Tongue (tissue), 2 donors: ENCODE data around the gene ZNF664. TPM values are rescaled to one million over a fixed set of nuclear protein-coding genes. Genes with fewer than 3 reads are reported as not detected.
"Not testable (repeated sequence)": the region's sequence is repeated elsewhere in the genome, so short reads cannot be mapped to it uniquely, and the experiment has no call there.

Source experiments
- DNase-seq: peaks from one replicate; pipeline ENCODE4 v3.0.0-alpha.2; 2015
- total RNA-seq: library from RNA; depleted of rRNA; stranded (reverse); fragments of >200 nt; gene quantifications from one replicate; pipeline ENCODE4 v1.2.3, GENCODE V29; 2014

Gene ZNF664
- total RNA-seq, 1 donor from 2014 or later, result 55.4 TPM

DNA sequence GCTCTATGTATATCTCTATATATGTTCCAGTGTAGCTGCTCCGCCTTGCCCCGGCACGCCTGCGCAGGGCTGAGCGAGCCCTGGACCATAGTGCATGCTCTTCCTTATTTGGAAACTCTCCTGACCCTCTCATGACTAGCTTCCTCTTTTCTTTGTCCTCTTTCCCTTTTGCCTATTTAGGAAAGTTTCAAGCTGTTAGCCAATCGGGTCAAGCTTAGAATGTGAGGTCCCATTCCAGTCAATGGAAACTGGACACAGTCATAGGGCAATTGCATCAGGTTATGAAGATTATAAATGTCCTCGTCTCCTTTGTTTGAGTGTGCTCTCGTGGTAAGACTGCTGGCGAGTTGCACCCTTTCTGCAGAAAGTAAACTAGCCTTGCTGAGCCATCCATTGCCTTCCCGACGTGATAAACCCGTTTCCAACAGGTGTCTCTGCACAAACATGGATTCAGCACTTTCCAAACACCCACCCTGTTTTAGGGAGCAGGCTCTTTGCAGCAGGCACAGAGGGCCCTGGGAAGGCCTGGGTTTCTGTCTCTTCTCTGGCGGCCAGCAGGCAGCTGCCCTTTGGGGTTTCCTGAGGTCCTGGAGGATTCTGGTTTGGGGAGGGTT lies 31.3 kb upstream of the ZNF664 start:
- no peak for DNase-seq

- DNase-seq, result no peak
Measured at GRCh38 chr12:123942238-123942653, 30.8 kb upstream of the ZNF664 start.

DNA sequence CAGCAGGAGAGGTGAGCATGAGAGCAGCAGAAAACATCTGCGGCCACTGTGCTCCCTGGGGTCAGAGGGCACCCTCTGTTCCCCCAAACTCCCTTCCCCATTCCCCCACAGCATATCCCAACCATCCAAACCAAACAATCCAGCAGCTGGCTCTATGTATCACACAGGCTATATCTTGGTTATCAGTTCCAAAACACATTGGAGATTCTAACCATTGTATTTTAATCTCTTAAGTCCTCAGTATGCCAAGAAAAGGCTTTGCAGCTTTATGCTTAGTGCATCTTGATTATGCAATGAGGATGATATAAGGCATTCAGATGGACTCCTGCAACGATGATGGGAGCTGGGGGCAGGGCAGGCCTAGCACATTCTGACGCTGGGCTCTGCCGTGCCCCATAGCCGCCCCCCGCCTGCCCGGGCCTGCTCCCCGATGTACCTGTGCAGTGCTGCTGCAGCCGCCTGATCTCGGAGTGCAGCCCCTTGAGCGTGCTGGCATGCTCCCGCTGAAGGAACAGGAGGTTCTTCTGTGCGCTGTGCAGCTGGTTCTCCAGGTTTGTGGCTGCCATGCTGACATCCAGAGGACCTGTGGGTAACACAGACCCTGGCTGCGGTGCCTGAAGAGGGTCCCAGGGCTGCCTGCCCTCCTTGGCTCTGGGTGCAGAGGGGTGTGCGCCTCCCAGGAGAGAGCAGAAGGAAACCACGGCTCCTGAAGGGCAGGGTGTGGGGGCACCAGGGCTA lies 29.9 kb upstream of the ZNF664 start:
- no peak for DNase-seq

GRCh38 chr12:123943816-123944215 lies 29.2 kb upstream of the ZNF664 start:
- DNase-seq, result peak; percentile 38

GRCh38 chr12:123944696-123945095 lies 28.3 kb upstream of the ZNF664 start:
- DNase-seq, result no peak

- no peak for DNase-seq
Measured at GRCh38 chr12:123945287-123946151, 27.5 kb upstream of the ZNF664 start.

DNA sequence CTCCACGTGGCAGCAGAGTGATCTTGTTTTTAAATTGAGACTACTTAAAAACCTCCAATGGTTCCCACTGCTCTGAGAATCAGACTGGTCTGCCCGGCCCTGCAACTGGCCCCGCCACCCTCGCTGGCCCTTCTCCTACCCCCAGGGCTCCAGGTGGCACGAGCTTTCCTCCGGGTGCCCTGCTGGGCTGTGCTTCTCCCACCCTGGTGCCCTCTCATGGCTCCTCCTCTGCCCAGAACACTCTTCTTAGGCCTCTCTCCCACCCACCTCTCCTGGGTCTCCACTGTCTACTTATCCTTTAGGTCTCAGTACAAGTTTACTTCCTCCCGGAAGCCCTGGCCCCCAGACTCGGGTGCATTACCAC lies 26.9 kb upstream of the ZNF664 start:
- no peak for DNase-seq

GRCh38 chr12:123946516-123947505 lies 26.2 kb upstream of the ZNF664 start:
- not testable (repeated sequence) for DNase-seq

DNA sequence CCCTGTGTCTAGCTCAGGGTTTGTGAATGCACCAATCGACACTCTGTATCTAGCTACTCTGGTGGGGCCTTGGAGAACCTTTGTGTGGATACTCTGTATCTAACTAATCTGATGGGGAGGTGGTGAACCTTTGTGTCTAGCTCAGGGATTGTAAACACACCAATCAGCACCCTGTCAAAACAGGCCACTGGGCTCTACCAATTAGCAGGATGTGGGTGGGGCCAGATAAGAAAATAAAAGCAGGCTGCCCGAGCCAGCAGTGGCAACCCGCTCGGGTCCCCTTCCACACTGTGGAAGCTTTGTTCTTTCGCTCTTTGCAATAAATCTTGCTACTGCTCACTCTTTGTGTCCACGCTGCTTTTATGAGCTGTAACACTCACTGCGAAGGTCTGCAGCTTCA lies 25.5 kb upstream of the ZNF664 start:
- not testable (repeated sequence) for DNase-seq

GRCh38 chr12:123948401-123948795 lies 24.6 kb upstream of the ZNF664 start:
- peak; percentile 52 for DNase-seq

DNA sequence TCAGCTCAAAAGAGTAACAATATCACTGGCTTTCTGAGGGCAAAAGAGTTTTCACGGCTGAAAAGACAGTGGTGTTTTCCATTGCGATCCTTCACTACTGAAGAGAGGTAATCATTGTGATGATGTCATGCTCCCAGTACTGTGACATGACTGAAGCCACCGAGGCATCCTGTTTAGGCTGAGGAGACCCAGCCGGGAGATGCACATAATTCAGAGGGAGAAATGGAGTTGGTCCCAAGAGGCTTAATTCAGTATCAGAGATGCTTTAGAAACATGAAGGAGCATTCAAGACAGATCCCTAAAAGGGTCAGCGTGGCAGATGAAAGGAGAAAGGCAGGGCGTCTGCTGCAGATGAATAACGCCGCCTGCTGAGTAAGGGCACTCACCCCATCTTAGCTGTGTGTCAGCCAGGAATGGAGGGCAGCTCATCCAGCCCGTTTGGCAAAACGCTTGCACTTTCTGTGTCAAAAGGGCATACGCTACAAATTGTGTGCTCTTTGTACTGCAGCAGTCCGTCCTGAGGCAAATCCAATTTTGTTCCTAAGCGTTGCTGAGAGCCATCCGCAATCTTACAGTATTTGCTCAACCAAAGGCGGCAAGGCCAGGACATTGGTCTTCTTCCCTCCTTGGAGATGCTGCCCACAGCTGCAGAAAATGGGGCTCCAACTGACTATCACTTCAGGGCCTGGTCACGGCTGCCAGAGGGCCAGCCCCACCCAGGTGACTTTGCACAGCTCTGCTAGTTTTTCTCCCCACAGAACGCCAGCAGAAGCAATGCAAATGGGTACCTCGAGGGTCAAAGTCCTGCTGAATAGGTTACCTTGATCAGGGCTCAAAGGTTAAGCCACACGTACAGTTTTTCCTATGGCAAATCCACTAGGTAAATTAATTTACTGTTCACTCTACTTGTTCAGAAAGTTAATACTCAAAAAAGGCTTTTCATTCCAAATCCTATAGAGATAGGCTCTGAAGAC lies 23.9 kb upstream of the ZNF664 start:
- no peak for DNase-seq

GRCh38 chr12:123949770-123950165 lies 23.2 kb upstream of the ZNF664 start:
- no peak for DNase-seq

GRCh38 chr12:123950476-123951349 lies 22.3 kb upstream of the ZNF664 start:
- DNase-seq, result no peak

DNA sequence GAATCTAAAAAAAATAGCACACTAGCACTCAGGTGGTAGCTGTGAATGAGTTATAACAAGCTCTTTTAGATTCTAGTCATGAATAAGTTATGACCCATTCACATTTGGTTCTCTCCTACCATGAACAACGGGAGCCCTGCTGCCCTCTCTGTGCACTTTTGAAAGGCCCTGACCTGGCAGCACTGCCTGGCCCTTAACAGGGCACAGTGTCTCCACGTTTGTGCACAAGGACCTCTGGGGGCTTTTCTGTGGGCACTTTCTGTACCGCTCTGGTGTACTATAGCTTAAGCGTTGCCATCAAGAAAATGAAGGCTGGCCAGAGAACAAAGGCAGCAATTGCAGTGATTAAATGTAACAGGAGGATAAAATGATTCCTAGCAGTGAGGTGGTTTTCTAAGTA lies 21.5 kb upstream of the ZNF664 start:
- no peak for DNase-seq

DNA sequence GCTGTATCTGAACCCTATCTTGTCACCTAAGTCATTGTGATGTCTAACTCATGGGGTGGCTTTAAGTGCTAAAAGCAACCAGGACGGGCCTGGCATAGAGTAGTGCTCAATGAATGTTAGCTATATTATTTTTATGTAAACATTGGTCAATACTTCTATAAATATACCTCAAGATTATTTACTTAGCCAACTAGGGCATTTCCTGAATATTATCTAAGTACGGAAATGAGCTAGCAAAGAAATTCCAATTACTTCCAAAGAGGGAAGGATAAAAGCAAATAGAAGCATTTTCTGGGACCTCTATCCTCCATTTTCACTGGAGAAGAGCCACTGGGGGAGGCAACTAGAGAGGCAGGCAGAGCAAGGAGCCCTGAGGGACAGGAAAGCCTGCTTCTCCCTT lies 21.0 kb upstream of the ZNF664 start:
- no peak for DNase-seq

DNA sequence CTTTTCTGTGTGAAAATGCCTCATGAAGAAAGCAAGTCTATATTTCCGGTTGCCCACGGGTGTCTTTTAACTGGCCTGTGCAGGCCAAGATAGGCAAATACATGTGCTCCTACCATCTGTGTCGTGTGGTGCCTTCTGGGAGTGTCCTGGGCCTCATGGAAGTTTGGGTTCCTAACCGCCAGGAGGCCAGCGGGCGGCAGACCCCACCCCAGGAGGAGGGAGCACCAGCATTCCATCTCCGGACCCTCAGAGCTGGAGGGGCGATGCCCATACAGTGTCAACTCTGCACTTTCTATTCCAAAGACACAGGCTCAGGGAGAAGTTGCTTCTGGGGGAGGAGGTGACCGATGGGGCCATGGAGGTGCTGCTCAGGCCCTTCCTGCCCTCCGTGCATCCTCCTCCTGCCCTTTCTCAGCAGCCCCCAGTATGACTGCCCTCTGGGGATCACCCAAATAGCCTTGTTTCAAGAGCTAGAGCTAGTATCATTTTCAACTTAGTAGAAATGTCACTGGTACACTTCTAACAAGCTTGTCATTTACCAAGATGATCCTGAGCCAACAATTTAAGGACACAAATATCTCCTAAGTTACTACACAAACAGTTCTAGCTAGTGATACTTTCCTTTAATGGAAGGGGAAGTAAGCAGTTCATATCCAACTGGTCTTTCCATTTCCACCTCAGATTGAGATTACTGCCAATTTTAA lies 18.2 kb upstream of the ZNF664 start:
- DNase-seq, result no peak

- no peak for DNase-seq
Measured at GRCh38 chr12:123956249-123956648, 16.8 kb upstream of the ZNF664 start.

DNA sequence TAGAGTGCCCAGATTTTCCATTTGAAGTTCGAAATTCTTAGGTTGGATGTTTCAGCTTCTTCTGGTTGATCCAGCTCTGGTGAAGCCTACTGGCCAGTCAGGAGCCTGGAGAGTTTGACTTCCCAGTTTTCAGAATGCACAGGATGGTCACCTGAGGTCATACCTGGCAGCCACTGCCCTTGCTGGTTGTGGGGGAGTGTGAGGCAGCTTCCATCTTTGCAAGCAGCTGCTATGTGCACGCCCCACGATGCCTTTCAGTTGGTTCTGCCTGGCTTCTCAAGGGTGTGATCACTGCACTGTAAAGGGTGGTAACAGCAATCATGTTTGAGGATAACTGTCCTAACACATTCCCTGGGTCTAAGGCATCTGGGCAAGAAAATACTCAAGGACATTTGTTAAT lies 15.8 kb upstream of the ZNF664 start:
- no peak for DNase-seq

DNA sequence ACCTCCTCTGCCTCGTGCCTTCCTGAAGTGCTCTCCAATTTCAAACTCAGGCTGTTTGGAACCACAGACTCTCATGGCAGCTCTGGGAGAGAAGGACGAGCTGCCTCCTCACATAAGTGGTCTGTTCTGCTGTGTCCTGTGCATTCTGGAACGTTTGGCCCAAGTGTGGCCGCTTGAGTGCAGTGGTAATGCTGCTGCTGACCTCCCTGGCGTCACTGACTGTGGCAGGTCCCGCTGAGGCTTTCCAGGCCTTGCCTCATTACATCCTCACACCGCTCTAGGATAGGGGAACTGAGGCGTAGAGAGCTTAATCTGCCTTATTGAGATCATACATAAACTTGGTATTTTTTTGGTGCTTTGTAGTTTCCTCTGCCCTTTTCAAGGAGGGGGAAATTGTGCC lies 14.6 kb upstream of the ZNF664 start:
- no peak for DNase-seq
